ENCODE data around the gene KRTAP20-2.

The KRTAP20-2 gene

GRCh38 chr21:30625449-30626165 lies 9.4 kb upstream of the KRTAP20-2 start:
- Mint-ChIP-seq H3K27ac (ENCODE audit: low read depth) (no peak overlapping the region), H3K9me3 (peaks cover 4% of the 10 kb centered on the region), H3K4me3 (no peak overlapping the region), H3K36me3 (ENCODE audit: insufficient read depth) (no peaks in the 10 kb centered on the region), H3K27me3 (no peaks in the 10 kb centered on the region), H3K4me1 (no peaks in the 10 kb centered on the region)
- DNase-seq (ENCODE audit: low spot score in 2 of 2) (no peak), ATAC-seq (replicated peaks; ENCODE audit: extremely low read depth, poor library complexity, severe bottlenecking) (no peak)

GRCh38 chr21:30628109-30628508 lies 6.9 kb upstream of the KRTAP20-2 start:
- H3K4me3 Mint-ChIP-seq = no peak overlapping the region
- DNase-seq (ENCODE audit: low spot score in 2 of 2) = no peak
- peaks cover 12% of the 10 kb centered on the region for H3K9me3 Mint-ChIP-seq
- no peaks in the 10 kb centered on the region for H3K4me1 Mint-ChIP-seq
- no peaks in the 10 kb centered on the region for H3K27me3 Mint-ChIP-seq
- H3K36me3 Mint-ChIP-seq (ENCODE audit: insufficient read depth) = no peaks in the 10 kb centered on the region
- H3K27ac Mint-ChIP-seq (ENCODE audit: low read depth) = no peak overlapping the region
- ATAC-seq (replicated peaks; ENCODE audit: extremely low read depth, poor library complexity, severe bottlenecking) = no peak

DNA sequence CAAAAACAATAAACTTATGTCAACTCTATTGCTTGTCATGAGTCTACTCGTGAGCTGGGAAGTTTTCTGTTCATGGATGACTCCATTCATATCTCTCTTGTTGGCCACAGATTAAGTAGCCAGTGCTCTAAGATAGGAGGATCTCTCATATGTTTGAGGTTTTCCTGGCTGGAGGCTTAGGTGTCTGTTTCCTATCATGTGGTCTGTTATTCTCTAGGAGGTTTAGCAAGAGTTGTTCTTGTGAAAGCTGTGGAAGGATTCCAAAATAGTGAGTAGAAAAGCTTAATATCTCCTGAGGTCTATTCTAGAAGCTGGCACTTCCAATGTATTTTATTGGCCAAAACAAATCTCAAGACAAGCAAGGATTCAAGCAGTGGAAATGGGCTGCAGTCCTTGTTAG lies 5.8 kb upstream of the KRTAP20-2 start:
- Mint-ChIP-seq H3K4me3 (no peak overlapping the region), H3K27me3 (no peaks in the 10 kb centered on the region), H3K27ac (ENCODE audit: low read depth) (no peak overlapping the region), H3K9me3 (peaks cover 12% of the 10 kb centered on the region), H3K36me3 (ENCODE audit: insufficient read depth) (no peaks in the 10 kb centered on the region), H3K4me1 (no peaks in the 10 kb centered on the region)
- DNase-seq (ENCODE audit: low spot score in 2 of 2) (no peak), ATAC-seq (replicated peaks; ENCODE audit: extremely low read depth, poor library complexity, severe bottlenecking) (no peak)

DNA sequence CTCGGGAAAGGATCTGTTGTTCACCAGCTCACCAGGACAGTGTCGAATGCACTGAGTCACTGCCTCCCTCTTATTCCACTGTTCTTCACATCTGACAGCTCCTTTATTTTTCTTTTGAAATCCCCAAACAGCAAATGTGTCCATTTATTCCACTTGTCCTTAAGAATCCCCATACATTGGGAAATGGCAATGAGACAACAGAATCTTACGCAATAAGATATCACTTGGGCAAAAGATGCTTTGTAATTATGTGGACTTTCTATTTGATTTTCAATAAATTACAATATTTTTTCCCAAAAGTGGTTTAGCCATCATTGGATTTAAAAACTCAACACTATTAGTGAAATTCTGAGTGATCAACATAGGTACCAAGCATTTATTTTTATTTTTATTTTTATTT lies 3.7 kb downstream of the KRTAP20-2 start:
- no peaks in the 10 kb centered on the region for H3K4me1 Mint-ChIP-seq
- DNase-seq (ENCODE audit: low spot score in 2 of 2) (no peak), ATAC-seq (replicated peaks; ENCODE audit: extremely low read depth, poor library complexity, severe bottlenecking) (no peak)
- H3K27ac Mint-ChIP-seq (ENCODE audit: low read depth) = no peak overlapping the region
- H3K27me3 Mint-ChIP-seq = no peaks in the 10 kb centered on the region
- H3K4me3 Mint-ChIP-seq = no peak overlapping the region
- H3K36me3 Mint-ChIP-seq (ENCODE audit: insufficient read depth) = no peaks in the 10 kb centered on the region
- peaks cover 3% of the 10 kb centered on the region for H3K9me3 Mint-ChIP-seq

GRCh38 chr21:30642564-30642963 lies 7.6 kb downstream of the KRTAP20-2 start, which contains the start of gene KRTAP20-3:
Gene KRTAP20-3, plus strand, starts transcription at chr21:30642864.
- H3K27me3 Mint-ChIP-seq = no peaks in the 10 kb centered on the region
- no peak for DNase-seq (ENCODE audit: low spot score in 2 of 2)
- H3K27ac Mint-ChIP-seq (ENCODE audit: low read depth) = no peak within 1 kb of the TSS
- peaks cover 5% of the 10 kb centered on the region for H3K9me3 Mint-ChIP-seq
- no peak for ATAC-seq (replicated peaks; ENCODE audit: extremely low read depth, poor library complexity, severe bottlenecking)
- H3K4me3 Mint-ChIP-seq = no peak within 1 kb of the TSS
- no peaks in the 10 kb centered on the region for H3K4me1 Mint-ChIP-seq
- no peaks in the 10 kb centered on the region for H3K36me3 Mint-ChIP-seq (ENCODE audit: insufficient read depth)

DNA sequence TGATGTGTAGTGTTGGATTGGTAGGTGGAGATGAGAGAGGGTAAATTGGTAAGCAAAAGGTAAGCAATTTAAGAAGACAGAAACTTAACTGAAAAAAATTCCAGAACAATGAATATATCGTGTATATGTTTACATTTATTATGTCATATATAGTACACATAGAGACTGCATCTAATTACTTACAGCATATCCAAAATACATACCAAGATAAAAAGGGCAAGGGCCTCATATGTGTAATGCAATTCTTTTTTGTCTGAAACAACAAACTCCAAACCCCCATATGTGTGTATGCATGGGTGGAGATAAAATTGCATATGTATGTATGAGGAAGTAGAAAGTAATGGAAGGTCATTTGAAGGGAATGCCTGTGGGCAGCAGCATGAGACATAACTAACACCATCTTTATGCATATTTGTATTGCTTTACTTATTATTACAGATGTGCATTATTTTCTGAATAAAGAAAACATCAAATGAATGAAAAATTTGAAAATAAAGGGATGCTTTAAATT lies 12.0 kb downstream of the KRTAP20-2 start:
- Mint-ChIP-seq H3K4me1 (no peaks in the 10 kb centered on the region), H3K27ac (ENCODE audit: low read depth) (no peak overlapping the region), H3K9me3 (peaks cover 5% of the 10 kb centered on the region), H3K4me3 (no peak overlapping the region), H3K27me3 (no peaks in the 10 kb centered on the region), H3K36me3 (ENCODE audit: insufficient read depth) (no peaks in the 10 kb centered on the region)
- no peak for DNase-seq (ENCODE audit: low spot score in 2 of 2)
- ATAC-seq (replicated peaks; ENCODE audit: extremely low read depth, poor library complexity, severe bottlenecking) = no peak

GRCh38 chr21:30652891-30653290 lies 17.9 kb downstream of the KRTAP20-2 start:
- ATAC-seq (replicated peaks; ENCODE audit: extremely low read depth, poor library complexity, severe bottlenecking) (no peak), DNase-seq (ENCODE audit: low spot score in 2 of 2) (no peak)
- H3K27ac Mint-ChIP-seq (ENCODE audit: low read depth) = no peak overlapping the region
- H3K4me3 Mint-ChIP-seq = no peak overlapping the region
- no peaks in the 10 kb centered on the region for H3K36me3 Mint-ChIP-seq (ENCODE audit: insufficient read depth)
- no peaks in the 10 kb centered on the region for H3K27me3 Mint-ChIP-seq
- no peaks in the 10 kb centered on the region for H3K4me1 Mint-ChIP-seq
- no peaks in the 10 kb centered on the region for H3K9me3 Mint-ChIP-seq

GRCh38 chr21:30668776-30669175 lies 33.8 kb downstream of the KRTAP20-2 start:
- Mint-ChIP-seq H3K27ac (ENCODE audit: low read depth) (no peak overlapping the region), H3K36me3 (ENCODE audit: insufficient read depth) (no peaks in the 10 kb centered on the region), H3K4me1 (no peaks in the 10 kb centered on the region), H3K4me3 (no peak overlapping the region), H3K9me3 (peaks cover 18% of the 10 kb centered on the region), H3K27me3 (peaks cover 9% of the 10 kb centered on the region)
- ATAC-seq (replicated peaks; ENCODE audit: extremely low read depth, poor library complexity, severe bottlenecking) = no peak
- no peak for DNase-seq (ENCODE audit: low spot score in 2 of 2)

- peaks cover 6% of the 10 kb centered on the region for H3K27me3 Mint-ChIP-seq
- H3K27ac Mint-ChIP-seq (ENCODE audit: low read depth) = no peak overlapping the region
- DNase-seq (ENCODE audit: low spot score in 2 of 2) (no peak), ATAC-seq (replicated peaks; ENCODE audit: extremely low read depth, poor library complexity, severe bottlenecking) (no peak)
- H3K4me1 Mint-ChIP-seq = no peaks in the 10 kb centered on the region
- no peak overlapping the region for H3K4me3 Mint-ChIP-seq
- no peaks in the 10 kb centered on the region for H3K36me3 Mint-ChIP-seq (ENCODE audit: insufficient read depth)
- H3K9me3 Mint-ChIP-seq = peaks cover 22% of the 10 kb centered on the region
These were observed 38.1 kb downstream of the KRTAP20-2 start for GRCh38 chr21:30672985-30673650.

- H3K36me3 Mint-ChIP-seq (ENCODE audit: insufficient read depth) = no peaks in the 10 kb centered on the region
- ATAC-seq (replicated peaks; ENCODE audit: extremely low read depth, poor library complexity, severe bottlenecking) (no peak), DNase-seq (ENCODE audit: low spot score in 2 of 2) (no peak)
- peaks cover 18% of the 10 kb centered on the region for H3K9me3 Mint-ChIP-seq
- H3K27ac Mint-ChIP-seq (ENCODE audit: low read depth) = no peak overlapping the region
- no peaks in the 10 kb centered on the region for H3K4me1 Mint-ChIP-seq
- no peaks in the 10 kb centered on the region for H3K27me3 Mint-ChIP-seq
- no peak overlapping the region for H3K4me3 Mint-ChIP-seq
These were observed 39.3 kb downstream of the KRTAP20-2 start for GRCh38 chr21:30674312-30674711.

DNA sequence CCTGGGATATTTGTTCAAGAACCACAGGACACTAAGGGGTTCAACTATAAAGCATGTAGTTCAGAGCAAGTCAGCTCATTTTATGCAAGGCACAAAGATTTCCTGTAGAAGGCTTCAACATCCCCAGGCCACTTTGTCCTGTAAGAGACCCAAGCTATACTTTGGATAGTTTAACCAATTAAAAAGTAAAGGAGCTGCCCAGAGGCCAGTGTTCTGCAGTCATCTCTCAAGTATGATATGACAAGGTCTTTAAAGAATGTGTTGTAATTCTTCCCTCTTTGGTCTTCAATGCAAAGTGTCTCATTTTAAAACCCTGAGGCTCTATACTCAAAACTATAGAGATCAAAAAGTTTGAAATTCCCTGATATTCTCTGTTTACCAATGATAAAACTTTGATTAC lies 41.7 kb downstream of the KRTAP20-2 start:
- H3K27ac Mint-ChIP-seq (ENCODE audit: low read depth) = no peak overlapping the region
- H3K9me3 Mint-ChIP-seq = peaks cover 9% of the 10 kb centered on the region
- H3K4me3 Mint-ChIP-seq = no peak overlapping the region
- H3K27me3 Mint-ChIP-seq = no peaks in the 10 kb centered on the region
- ATAC-seq (replicated peaks; ENCODE audit: extremely low read depth, poor library complexity, severe bottlenecking) (no peak), DNase-seq (ENCODE audit: low spot score in 2 of 2) (no peak)
- no peaks in the 10 kb centered on the region for H3K36me3 Mint-ChIP-seq (ENCODE audit: insufficient read depth)
- H3K4me1 Mint-ChIP-seq = no peaks in the 10 kb centered on the region

DNA sequence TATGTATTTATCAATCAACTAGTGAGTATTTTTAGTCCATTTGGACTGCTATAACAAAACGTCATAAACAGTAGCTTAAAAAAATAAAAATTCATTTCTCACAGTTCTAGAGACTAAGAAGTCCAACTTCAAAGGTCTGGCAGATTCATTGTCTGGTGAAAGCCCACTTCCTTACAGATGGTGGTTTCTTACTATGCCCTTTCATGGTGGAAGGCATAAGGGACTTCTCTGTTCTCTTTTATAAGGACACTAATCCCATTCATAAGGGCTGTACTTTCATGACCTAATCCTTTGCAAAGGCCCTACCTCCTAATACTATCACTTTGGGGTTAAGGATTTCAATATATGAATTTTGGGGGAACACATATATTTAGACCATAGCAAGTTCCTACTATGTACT lies 45.6 kb downstream of the KRTAP20-2 start:
- Mint-ChIP-seq H3K9me3 (peaks cover 3% of the 10 kb centered on the region), H3K4me3 (no peak overlapping the region), H3K4me1 (no peaks in the 10 kb centered on the region), H3K27me3 (no peaks in the 10 kb centered on the region), H3K27ac (ENCODE audit: low read depth) (no peak overlapping the region), H3K36me3 (ENCODE audit: insufficient read depth) (no peaks in the 10 kb centered on the region)
- DNase-seq (ENCODE audit: low spot score in 2 of 2) (no peak), ATAC-seq (replicated peaks; ENCODE audit: extremely low read depth, poor library complexity, severe bottlenecking) (no peak)

DNA sequence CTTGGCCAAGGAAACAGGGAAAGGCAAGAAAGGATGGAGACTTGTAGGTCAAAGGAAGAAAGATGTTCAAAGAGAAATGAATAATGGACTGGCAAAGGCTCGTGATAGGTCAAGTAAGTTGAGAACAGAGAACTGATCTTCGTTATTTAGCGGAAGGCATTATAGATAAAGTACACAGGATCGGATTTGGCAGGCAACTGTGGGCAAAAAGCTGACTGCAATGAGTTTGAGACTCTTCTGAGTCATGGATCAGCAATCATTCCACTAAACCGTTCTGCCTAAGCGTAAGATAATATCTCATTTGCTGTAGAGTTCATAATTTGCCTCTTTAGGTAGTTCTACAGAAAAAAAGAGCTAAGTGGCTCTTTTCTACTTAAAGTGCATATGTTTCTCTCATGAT lies 49.5 kb downstream of the KRTAP20-2 start:
- Mint-ChIP-seq H3K4me1 (no peaks in the 10 kb centered on the region), H3K4me3 (no peak overlapping the region), H3K27ac (ENCODE audit: low read depth) (no peak overlapping the region), H3K27me3 (no peaks in the 10 kb centered on the region), H3K36me3 (ENCODE audit: insufficient read depth) (no peaks in the 10 kb centered on the region), H3K9me3 (peaks cover 3% of the 10 kb centered on the region)
- no peak for DNase-seq (ENCODE audit: low spot score in 2 of 2)
- no peak for ATAC-seq (replicated peaks; ENCODE audit: extremely low read depth, poor library complexity, severe bottlenecking)
